ENCODE data around the gene MT3.

MT3 gene

GRCh38 chr16:56610017-56610608, 20.8 kb downstream of the MT3 start:
- Histone ChIP-seq H3K4me1 (ENCODE audit: control insufficient read depth, insufficient read depth, low read length) (peaks cover 3% of the 10 kb centered on the region; the same call in 1 of the 2 replicates), H3K4me3 (ENCODE audit: low read depth, low read length) (no peak overlapping the region; the same call in 1 of the 2 replicates), H3K36me3 (ENCODE audit: control insufficient read depth in 2 of 2, insufficient read depth in 1 of 2, low read length in 2 of 2) (no peaks in the 10 kb centered on the region), H3K27ac (ENCODE audit: extremely low read depth, low read depth, low read length) (no peak overlapping the region), H3K9me3 (ENCODE audit: control insufficient read depth, insufficient read depth, low read depth, low read length) (no peaks in the 10 kb centered on the region)
- POLR2A ChIA-PET = interaction anchor here (0.7 to 1.6 kb wide), 3 partner anchors 8 to 51 kb away, joined by 3 to 5 read pairs (median 5); partner anchors contain the start of gene MT1E
- CTCF ChIA-PET = interaction anchor here (0.6 to 1.0 kb wide), 2 partner anchors 18 to 24 kb away, joined by 3 read pairs; no protein-coding TSS in a partner anchor
- TF ChIP-seq ZNF629 (tag by site-specific recombination; IDR thresholded peaks at IDR 0.05) (peak; percentile 50; the same call in 1 of the 2 replicates), HOXA7 (CRISPR knock-in tag; IDR thresholded peaks at IDR 0.05; ENCODE audit: borderline replicate concordance) (no peak), MZF1 (tag by site-specific recombination; IDR thresholded peaks at IDR 0.05; ENCODE audit: borderline replicate concordance) (peak; percentile 38; the same call in 1 of the 2 replicates), ZFHX2 (tag by site-specific recombination; conservative IDR thresholded peaks at IDR 0.05) (peak; percentile 81), ZNF311 (tag by site-specific recombination; IDR thresholded peaks at IDR 0.05; ENCODE audit: borderline replicate concordance) (no peak), ZNF280C (tag by site-specific recombination; IDR thresholded peaks at IDR 0.05) (no peak), ZBTB21 (tag by site-specific recombination; IDR thresholded peaks at IDR 0.05) (peak; percentile 46), ZNF335 (tag by site-specific recombination; conservative IDR thresholded peaks at IDR 0.05) (no peak; the same call in 1 of the 2 replicates), KLF9 (tag by site-specific recombination; IDR thresholded peaks at IDR 0.05; ENCODE audit: low read depth) (peak; percentile 51; the same call in 1 of the 2 replicates), ZNF600 (tag by site-specific recombination; IDR thresholded peaks at IDR 0.05) (peak; percentile 66), PRDM10 (tag by site-specific recombination; IDR thresholded peaks at IDR 0.05) (peak; percentile 28; the same call in 1 of the 2 replicates), KLF1 (tag by site-specific recombination; IDR thresholded peaks at IDR 0.05) (peak; percentile 42; the same call in 1 of the 2 replicates), SP7 (tag by site-specific recombination; IDR thresholded peaks at IDR 0.05) (peak; percentile 92), KLF17 (tag by site-specific recombination; IDR thresholded peaks at IDR 0.05) (no peak), WT1 (tag by site-specific recombination; IDR thresholded peaks at IDR 0.05) (peak; percentile 72), ZNF654 (tag by site-specific recombination; IDR thresholded peaks at IDR 0.05; ENCODE audit: low read depth) (no peak), ZNF664 (tag by site-specific recombination; IDR thresholded peaks at IDR 0.05) (no peak), FEZF1 (tag by site-specific recombination; IDR thresholded peaks at IDR 0.05) (peak; percentile 72), EGR2 (tag by site-specific recombination; IDR thresholded peaks at IDR 0.05; ENCODE audit: low read depth) (peak; percentile 54; the same call in 1 of the 2 replicates)
- TF ChIP-seq, protein P1, sequence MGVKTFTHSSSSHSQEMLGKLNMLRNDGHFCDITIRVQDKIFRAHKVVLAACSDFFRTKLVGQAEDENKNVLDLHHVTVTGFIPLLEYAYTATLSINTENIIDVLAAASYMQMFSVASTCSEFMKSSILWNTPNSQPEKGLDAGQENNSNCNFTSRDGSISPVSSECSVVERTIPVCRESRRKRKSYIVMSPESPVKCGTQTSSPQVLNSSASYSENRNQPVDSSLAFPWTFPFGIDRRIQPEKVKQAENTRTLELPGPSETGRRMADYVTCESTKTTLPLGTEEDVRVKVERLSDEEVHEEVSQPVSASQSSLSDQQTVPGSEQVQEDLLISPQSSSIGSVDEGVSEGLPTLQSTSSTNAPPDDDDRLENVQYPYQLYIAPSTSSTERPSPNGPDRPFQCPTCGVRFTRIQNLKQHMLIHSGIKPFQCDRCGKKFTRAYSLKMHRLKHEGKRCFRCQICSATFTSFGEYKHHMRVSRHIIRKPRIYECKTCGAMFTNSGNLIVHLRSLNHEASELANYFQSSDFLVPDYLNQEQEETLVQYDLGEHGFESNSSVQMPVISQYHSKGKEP (tag by site-specific recombination; IDR thresholded peaks at IDR 0.05) = peak; percentile 70
- TF ChIP-seq, protein P2, sequence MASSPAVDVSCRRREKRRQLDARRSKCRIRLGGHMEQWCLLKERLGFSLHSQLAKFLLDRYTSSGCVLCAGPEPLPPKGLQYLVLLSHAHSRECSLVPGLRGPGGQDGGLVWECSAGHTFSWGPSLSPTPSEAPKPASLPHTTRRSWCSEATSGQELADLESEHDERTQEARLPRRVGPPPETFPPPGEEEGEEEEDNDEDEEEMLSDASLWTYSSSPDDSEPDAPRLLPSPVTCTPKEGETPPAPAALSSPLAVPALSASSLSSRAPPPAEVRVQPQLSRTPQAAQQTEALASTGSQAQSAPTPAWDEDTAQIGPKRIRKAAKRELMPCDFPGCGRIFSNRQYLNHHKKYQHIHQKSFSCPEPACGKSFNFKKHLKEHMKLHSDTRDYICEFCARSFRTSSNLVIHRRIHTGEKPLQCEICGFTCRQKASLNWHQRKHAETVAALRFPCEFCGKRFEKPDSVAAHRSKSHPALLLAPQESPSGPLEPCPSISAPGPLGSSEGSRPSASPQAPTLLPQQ (tag by site-specific recombination; IDR thresholded peaks at IDR 0.05) = peak; percentile 48; the same call in 1 of the 2 replicates
- TF ChIP-seq, protein P3, sequence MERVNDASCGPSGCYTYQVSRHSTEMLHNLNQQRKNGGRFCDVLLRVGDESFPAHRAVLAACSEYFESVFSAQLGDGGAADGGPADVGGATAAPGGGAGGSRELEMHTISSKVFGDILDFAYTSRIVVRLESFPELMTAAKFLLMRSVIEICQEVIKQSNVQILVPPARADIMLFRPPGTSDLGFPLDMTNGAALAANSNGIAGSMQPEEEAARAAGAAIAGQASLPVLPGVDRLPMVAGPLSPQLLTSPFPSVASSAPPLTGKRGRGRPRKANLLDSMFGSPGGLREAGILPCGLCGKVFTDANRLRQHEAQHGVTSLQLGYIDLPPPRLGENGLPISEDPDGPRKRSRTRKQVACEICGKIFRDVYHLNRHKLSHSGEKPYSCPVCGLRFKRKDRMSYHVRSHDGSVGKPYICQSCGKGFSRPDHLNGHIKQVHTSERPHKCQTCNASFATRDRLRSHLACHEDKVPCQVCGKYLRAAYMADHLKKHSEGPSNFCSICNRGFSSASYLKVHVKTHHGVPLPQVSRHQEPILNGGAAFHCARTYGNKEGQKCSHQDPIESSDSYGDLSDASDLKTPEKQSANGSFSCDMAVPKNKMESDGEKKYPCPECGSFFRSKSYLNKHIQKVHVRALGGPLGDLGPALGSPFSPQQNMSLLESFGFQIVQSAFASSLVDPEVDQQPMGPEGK (tag by site-specific recombination; IDR thresholded peaks at IDR 0.05) = peak; percentile 21; the same call in 1 of the 2 replicates
- TF ChIP-seq, protein P4, sequence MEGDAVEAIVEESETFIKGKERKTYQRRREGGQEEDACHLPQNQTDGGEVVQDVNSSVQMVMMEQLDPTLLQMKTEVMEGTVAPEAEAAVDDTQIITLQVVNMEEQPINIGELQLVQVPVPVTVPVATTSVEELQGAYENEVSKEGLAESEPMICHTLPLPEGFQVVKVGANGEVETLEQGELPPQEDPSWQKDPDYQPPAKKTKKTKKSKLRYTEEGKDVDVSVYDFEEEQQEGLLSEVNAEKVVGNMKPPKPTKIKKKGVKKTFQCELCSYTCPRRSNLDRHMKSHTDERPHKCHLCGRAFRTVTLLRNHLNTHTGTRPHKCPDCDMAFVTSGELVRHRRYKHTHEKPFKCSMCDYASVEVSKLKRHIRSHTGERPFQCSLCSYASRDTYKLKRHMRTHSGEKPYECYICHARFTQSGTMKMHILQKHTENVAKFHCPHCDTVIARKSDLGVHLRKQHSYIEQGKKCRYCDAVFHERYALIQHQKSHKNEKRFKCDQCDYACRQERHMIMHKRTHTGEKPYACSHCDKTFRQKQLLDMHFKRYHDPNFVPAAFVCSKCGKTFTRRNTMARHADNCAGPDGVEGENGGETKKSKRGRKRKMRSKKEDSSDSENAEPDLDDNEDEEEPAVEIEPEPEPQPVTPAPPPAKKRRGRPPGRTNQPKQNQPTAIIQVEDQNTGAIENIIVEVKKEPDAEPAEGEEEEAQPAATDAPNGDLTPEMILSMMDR (tag by site-specific recombination; IDR thresholded peaks at IDR 0.05) = peak; percentile 59

Data from HEK293 (cell line).